GM21390 (cell line): Measurements from ENCODE around the gene EGFLAM.

Source experiments
- ATAC-seq: cut with Tn5 transposase; IDR thresholded peaks from one replicate; pipeline ENCODE4 v1.9.1; 2021; ENCODE audit not compliant: unreplicated experiment

Gene EGFLAM

GRCh38 chr5:38258319-38259061 is at the start of gene EGFLAM:
Gene EGFLAM, plus strand, starts transcription at chr5:38258559. Its CDS starts 196 bp downstream, at chr5:38258755.
- ATAC-seq, result no peak

GRCh38 chr5:38208782-38209378 is 49.5 kb upstream of the EGFLAM start:
- ATAC-seq, result no peak

GRCh38 chr5:38210676-38211353 is 47.5 kb upstream of the EGFLAM start:
- no peak for ATAC-seq

GRCh38 chr5:38211354-38211710 is 47.0 kb upstream of the EGFLAM start:
- ATAC-seq, result no peak

GRCh38 chr5:38212307-38212706 is 46.1 kb upstream of the EGFLAM start:
- no peak for ATAC-seq

GRCh38 chr5:38226091-38226490 is 32.3 kb upstream of the EGFLAM start:
- no peak for ATAC-seq

GRCh38 chr5:38228914-38229313 is 29.4 kb upstream of the EGFLAM start:
- no peak for ATAC-seq

- ATAC-seq, result no peak
These were observed 23.6 kb upstream of the EGFLAM start for GRCh38 chr5:38234737-38235136.

GRCh38 chr5:38237681-38238080 is 20.7 kb upstream of the EGFLAM start:
- ATAC-seq, result no peak

- no peak for ATAC-seq
These were observed 18.1 kb upstream of the EGFLAM start for GRCh38 chr5:38240212-38240611.

- no peak for ATAC-seq
These were observed 16.7 kb upstream of the EGFLAM start for GRCh38 chr5:38241655-38242054.

GRCh38 chr5:38245307-38245706 is 13.1 kb upstream of the EGFLAM start:
- no peak for ATAC-seq

GRCh38 chr5:38249301-38249700 is 9.1 kb upstream of the EGFLAM start:
- ATAC-seq, result no peak

GRCh38 chr5:38249812-38250211 is 8.5 kb upstream of the EGFLAM start:
- ATAC-seq, result no peak

- no peak for ATAC-seq
These were observed 7.5 kb upstream of the EGFLAM start for GRCh38 chr5:38250763-38251448.

GRCh38 chr5:38253759-38254158 is 4.6 kb upstream of the EGFLAM start:
- no peak for ATAC-seq

- ATAC-seq, result no peak
These were observed 884 bp upstream of the EGFLAM start for GRCh38 chr5:38257308-38258041.

- ATAC-seq, result no peak
These were observed 379 bp upstream of the EGFLAM start for GRCh38 chr5:38258042-38258318.

- no peak for ATAC-seq
These were observed 876 bp downstream of the EGFLAM start for GRCh38 chr5:38259062-38259808.

GRCh38 chr5:38259809-38260160 is 1.4 kb downstream of the EGFLAM start:
- ATAC-seq, result no peak

GRCh38 chr5:38263983-38264382 is 5.6 kb downstream of the EGFLAM start:
- ATAC-seq, result no peak
